Left ventricle myocardium inferior (tissue), 1 donor: ENCODE measurements around the gene CREG1. TPM values are rescaled to one million over a fixed set of nuclear protein-coding genes. Genes with fewer than 3 reads are reported as not detected.

Experiments
- DNase-seq: peaks from one replicate; pipeline ENCODE4 v3.0.0-alpha.2; 2020
- H3K27ac ChIP-seq: fragments of 200-600 bp; replicated peaks from 2 replicates; pipeline ENCODE4 v1.8.0; 2021
- H3K27me3 ChIP-seq: fragments of 200-600 bp; 2 replicates; pipeline ENCODE4 v1.8.0; 2021; ENCODE audit warnings: low read depth
- H3K36me3 ChIP-seq: fragments of 200-600 bp; 2 replicates; pipeline ENCODE4 v1.8.0; 2021
- H3K4me1 ChIP-seq: fragments of 200-600 bp; 2 replicates; pipeline ENCODE4 v1.8.0; 2021
- H3K4me3 ChIP-seq: fragments of 200-600 bp; 2 replicates; pipeline ENCODE4 v1.8.0; 2021; ENCODE audit warnings: mild to moderate bottlenecking, moderate library complexity
- H3K9me3 ChIP-seq: fragments of 200-600 bp; replicated peaks from 2 replicates; pipeline ENCODE4 v1.8.0; 2021
- intact Hi-C: fragments of 100-400 bp; cut with micrococcal nuclease; formaldehyde crosslinking; loops from one replicate; pipeline ENCODE4 v1.11.0; 2022
- total RNA-seq: library from RNA; stranded (reverse); fragmentation: NEBNext Ultra II Directional; extraction: Animal tissue kit (Norgen Biotek cat#: 25700); gene quantifications from one replicate; pipeline ENCODE4 v1.2.1, GENCODE V29; 2021
- TF ChIP-seq, protein P1 (sequence below): fragments of 200-600 bp; IDR thresholded peaks from 2 replicates; pipeline ENCODE4 v1.8.0; 2021; ENCODE audit warnings: antibody characterized with exemption, mild to moderate bottlenecking, borderline replicate concordance
- donor health status: DM: no; HTN: yes; CAD: no; lungs with severe emphysema.

The CREG1 gene
- total RNA-seq, 1 donor from 2014 or later, result 81.3 TPM

DNA sequence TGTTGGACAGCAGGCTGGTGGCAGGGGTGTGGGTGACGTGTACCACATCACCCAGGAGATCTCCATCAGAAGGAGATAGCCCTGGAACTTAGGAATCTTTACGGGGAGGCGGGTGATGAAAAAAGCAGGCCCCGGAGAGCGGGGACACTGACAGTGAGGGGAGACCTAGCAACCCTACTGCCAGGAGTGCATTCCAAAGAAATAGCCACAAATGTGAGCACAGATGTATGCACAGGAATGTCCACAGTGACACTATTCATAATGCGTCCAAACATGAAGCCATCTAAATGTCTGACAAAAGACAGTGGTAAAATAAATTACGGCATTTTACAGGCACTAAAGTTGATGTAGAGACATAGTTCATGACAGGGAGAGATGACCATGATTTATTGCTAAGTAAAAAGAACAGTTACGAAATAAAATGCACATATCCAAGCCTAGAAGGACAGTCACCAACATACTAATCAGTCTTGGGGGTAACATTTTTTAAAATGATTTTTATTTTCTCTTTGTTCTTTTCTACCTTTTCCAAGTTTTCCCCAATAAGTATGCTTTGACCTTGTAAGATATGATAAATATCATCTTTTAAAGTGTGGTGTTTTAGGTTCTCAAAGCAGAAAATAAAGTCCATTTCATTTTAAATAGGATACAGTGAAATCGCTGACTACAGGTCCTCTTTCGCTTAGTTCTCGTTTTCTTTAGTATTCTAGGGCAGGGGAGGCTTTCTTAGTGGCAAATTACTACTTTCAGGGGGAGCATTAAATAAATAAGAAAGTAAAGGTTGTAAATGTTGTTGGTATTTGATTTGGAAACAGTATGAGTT lies 56.6 kb downstream of the CREG1 start:
- no peaks in the 10 kb centered on the region for H3K36me3 ChIP-seq
- TF ChIP-seq, protein P1, sequence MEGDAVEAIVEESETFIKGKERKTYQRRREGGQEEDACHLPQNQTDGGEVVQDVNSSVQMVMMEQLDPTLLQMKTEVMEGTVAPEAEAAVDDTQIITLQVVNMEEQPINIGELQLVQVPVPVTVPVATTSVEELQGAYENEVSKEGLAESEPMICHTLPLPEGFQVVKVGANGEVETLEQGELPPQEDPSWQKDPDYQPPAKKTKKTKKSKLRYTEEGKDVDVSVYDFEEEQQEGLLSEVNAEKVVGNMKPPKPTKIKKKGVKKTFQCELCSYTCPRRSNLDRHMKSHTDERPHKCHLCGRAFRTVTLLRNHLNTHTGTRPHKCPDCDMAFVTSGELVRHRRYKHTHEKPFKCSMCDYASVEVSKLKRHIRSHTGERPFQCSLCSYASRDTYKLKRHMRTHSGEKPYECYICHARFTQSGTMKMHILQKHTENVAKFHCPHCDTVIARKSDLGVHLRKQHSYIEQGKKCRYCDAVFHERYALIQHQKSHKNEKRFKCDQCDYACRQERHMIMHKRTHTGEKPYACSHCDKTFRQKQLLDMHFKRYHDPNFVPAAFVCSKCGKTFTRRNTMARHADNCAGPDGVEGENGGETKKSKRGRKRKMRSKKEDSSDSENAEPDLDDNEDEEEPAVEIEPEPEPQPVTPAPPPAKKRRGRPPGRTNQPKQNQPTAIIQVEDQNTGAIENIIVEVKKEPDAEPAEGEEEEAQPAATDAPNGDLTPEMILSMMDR, result no peak
- no peaks in the 10 kb centered on the region for H3K4me1 ChIP-seq
- no peaks in the 10 kb centered on the region for H3K9me3 ChIP-seq
- H3K4me3 ChIP-seq, result no peak overlapping the region
- no peak overlapping the region for H3K27ac ChIP-seq
- H3K27me3 ChIP-seq, result peaks cover 57% of the 10 kb centered on the region
- intact Hi-C loops, result no loop called here
- DNase-seq, result no peak

DNA sequence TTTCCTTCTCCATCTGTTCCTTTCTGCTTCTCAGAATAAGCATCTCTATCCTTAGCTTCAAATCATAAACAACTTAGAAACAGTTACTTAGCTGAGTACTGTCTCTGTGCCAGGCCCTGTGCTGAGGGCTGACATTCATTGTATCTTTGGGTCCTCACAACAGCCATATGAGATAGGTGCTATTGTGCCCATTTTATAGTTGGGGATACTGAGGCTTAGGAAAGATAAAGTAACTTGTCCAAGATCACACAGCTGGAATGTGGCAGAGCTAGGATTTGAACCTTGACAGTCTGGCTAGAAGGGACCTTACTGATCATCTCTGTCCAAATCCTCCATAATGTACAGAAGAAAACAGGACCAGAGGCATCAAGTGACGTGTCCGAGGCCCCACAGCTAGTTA lies 60.2 kb downstream of the CREG1 start:
- no peaks in the 10 kb centered on the region for H3K9me3 ChIP-seq
- H3K36me3 ChIP-seq, result no peaks in the 10 kb centered on the region
- intact Hi-C loops, result no loop called here
- TF ChIP-seq, protein P1, result no peak
- no peak for DNase-seq
- H3K27me3 ChIP-seq, result peaks cover 47% of the 10 kb centered on the region
- no peaks in the 10 kb centered on the region for H3K4me1 ChIP-seq
- H3K27ac ChIP-seq, result no peak overlapping the region
- H3K4me3 ChIP-seq, result no peak overlapping the region

DNA sequence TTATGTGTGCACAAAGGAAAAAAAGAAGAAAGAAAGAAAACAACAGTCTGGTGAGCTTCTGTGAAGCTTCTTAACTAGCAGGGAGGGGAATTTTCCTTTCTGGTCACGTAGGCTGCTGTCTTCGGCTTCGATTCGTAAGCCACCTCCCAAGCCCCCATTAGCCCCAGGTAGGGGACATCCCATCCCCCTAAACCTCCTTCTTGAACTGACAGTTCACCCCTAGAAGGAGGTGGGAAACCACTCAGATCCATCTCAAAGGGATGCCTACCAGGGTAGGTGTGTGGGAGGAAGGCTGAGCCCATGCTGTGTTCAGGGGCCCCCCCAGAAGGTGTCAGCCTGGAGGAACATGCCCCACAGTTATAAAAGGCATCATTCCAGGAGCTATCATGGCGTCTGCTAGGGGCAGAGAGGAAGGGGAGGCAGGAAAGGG lies 61.1 kb downstream of the CREG1 start:
- DNase-seq, result no peak
- Histone ChIP-seq H3K4me3 (no peak overlapping the region), H3K27me3 (peaks cover 47% of the 10 kb centered on the region), H3K27ac (no peak overlapping the region), H3K4me1 (no peaks in the 10 kb centered on the region), H3K9me3 (no peaks in the 10 kb centered on the region), H3K36me3 (no peaks in the 10 kb centered on the region)
- TF ChIP-seq, protein P1, result no peak
- intact Hi-C loops, result no loop called here

- Histone ChIP-seq H3K4me3 (no peak overlapping the region), H3K27me3 (peaks cover 46% of the 10 kb centered on the region)
- TF ChIP-seq, protein P1, result no peak
These were observed 61.7 kb downstream of the CREG1 start for GRCh38 chr1:167491586-167492461.

More at GRCh38 chr1:167491586-167492461, 61.7 kb downstream of the CREG1 start:
- no peaks in the 10 kb centered on the region for H3K36me3 ChIP-seq
- H3K27ac ChIP-seq, result no peak overlapping the region
- no peaks in the 10 kb centered on the region for H3K4me1 ChIP-seq
- DNase-seq, result no peak
- intact Hi-C loops, result no loop called here
- H3K9me3 ChIP-seq, result no peaks in the 10 kb centered on the region

Other genes with a start within 250 kb of the CREG1 start
- 0.82 TPM for gene CD247, start 35.2 kb downstream of the CREG1 start, total RNA-seq
- 42.7 TPM for gene RCSD1, start 76.5 kb upstream of the CREG1 start, total RNA-seq
- 28.9 TPM for gene MPZL1, start 168.2 kb upstream of the CREG1 start, total RNA-seq